K562 treated with DMSO at 1 percent for 24 hours (cell line): ENCODE results near the gene KRT73. TPM values are rescaled to one million over a fixed set of nuclear protein-coding genes. Genes with fewer than 3 reads are reported as not detected.

Source experiments
- total RNA-seq: library from RNA; unstranded; fragments of 300-600 nt; gene quantifications from 2 replicates; pipeline ENCODE4 v1.2.3, GENCODE V29; 2022; ENCODE audit warnings: low read depth; ENCODE audit not compliant: insufficient read depth

The KRT73 gene
- total RNA-seq: 0.27 TPM in 1 of 2 replicates, not detected in the other

DNA sequence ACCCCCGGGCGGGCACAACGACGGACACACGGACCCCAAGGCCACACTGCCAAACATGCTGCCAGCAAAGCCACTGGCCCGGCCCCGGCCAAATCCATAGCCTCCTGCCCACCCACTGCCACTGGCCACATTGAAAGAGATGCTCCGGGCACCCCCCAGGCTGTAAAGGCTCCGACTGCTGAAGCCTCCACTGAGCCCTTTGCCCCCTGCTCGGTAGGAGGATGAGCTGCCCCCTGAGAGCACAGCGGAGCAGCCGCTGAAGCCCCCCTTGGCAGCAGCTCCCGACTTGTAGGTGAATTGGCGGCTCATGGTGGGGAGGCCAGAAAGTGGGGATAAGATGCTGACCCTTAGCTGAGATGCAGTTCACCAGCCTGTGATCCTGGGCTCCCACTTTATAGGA is at the start of gene KRT73:
Gene KRT73, minus strand, starts transcription at position 344 of the 400 bp plus-strand sequence. Its CDS starts 35 bp downstream, at position 309.

DNA sequence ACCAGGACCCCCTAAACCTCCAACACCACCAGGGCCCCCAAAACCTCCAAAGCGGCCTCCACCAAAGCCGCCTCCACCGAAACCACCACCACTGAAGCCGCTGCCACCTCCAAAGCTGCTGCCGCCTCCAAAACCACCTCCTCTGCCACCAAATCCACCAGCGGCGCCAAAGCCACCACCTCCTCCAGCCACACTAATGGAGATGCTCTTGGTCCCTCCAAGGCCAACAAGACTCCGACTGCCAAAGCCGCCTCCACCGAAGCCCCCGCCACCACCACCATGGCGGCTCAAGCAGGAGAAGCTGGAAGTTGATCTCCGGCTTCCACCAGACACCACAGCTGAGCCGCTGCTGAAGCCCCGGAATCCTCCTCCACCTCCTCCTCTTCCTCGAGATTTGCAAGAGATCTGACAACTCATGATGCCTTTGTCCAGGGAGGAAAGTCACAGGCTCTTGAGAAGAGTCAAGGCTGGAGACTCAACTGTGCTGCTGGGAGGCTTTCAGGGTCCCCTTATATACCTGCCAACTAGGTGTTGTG is 33.4 kb upstream of the KRT73 start, which contains the start of gene KRT2:
Gene KRT2, minus strand, starts transcription at position 486 of the 536 bp plus-strand sequence. Its CDS starts 69 bp downstream, at position 417.

GRCh38 chr12:52600941-52601481 is 17.3 kb downstream of the KRT73 start, which contains the start of gene KRT72:
Gene KRT72 (minus strand): TSS chr12:52601463. CDS start chr12:52601452, 11 bp downstream.

GRCh38 chr12:52573743-52574142 is 44.6 kb downstream of the KRT73 start, which contains the start of gene KRT74:
Gene KRT74 (minus strand): TSS chr12:52573843. CDS start chr12:52573777, 66 bp downstream.

Other genes starting within 250 kb of the KRT73 start
- not detected in 2 replicates for gene KRT84, start 232.9 kb downstream of the KRT73 start, total RNA-seq
- not detected in 2 replicates for gene KRT82, start 212.2 kb downstream of the KRT73 start, total RNA-seq
- not detected in 2 replicates for gene KRT75, start 184.2 kb downstream of the KRT73 start, total RNA-seq
- not detected in 2 replicates for gene KRT6B, start 166.4 kb downstream of the KRT73 start, total RNA-seq
- gene KRT6C, start 144.8 kb downstream of the KRT73 start, total RNA-seq: not detected in 2 replicates
- gene KRT6A, start 125.3 kb downstream of the KRT73 start, total RNA-seq: not detected in 2 replicates
- not detected in 2 replicates for gene KRT5, start 98.2 kb downstream of the KRT73 start, total RNA-seq
- not detected in 2 replicates for gene KRT71, start 65.4 kb downstream of the KRT73 start, total RNA-seq
- not detected in 2 replicates for gene KRT74, start 44.7 kb downstream of the KRT73 start, total RNA-seq
- gene KRT72, start 17.1 kb downstream of the KRT73 start, total RNA-seq: not detected in 2 replicates
- 0.35 TPM in 1 of 2 replicates, not detected in the other for gene KRT2, start 33.7 kb upstream of the KRT73 start, total RNA-seq
- gene KRT1, start 61.8 kb upstream of the KRT73 start, total RNA-seq: not detected in 2 replicates
- not detected in 2 replicates for gene KRT77, start 85.0 kb upstream of the KRT73 start, total RNA-seq
- gene KRT76, start 158.8 kb upstream of the KRT73 start, total RNA-seq: not detected in 2 replicates
- not detected in 2 replicates for gene KRT3, start 177.6 kb upstream of the KRT73 start, total RNA-seq
- gene KRT4, start 195.6 kb upstream of the KRT73 start, total RNA-seq: not detected in 2 replicates
- gene KRT79, start 215.8 kb upstream of the KRT73 start, total RNA-seq: not detected in 2 replicates
- not detected in 2 replicates for gene KRT78, start 230.4 kb upstream of the KRT73 start, total RNA-seq